Measurements from ENCODE around the gene RALB.
A peak's percentile ranks its signal among the peaks of the same experiment; 100 is the strongest.
"Not testable (repeated sequence)": the region's sequence is repeated elsewhere in the genome, so short reads cannot be mapped to it uniquely, and the experiment has no call there.

The RALB gene

DNA sequence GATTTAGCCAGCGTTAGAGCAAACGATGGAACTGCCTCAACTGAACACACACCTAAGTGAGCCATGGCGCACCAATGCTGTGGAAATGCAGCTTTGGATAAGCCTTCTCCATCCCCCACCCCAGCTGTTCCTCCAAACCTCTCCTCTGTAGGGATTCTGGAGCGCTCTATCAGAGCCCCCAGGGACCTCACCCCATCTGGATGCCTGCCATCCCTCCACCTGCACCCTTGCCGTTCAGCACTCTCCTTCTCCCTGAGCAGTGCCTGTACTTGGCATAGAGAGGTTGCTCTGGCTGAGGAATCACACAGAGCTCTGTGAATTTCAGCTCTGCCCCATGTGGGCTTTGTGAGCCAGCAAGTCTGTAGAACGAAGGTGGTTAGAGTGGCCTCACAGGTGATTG is 50.5 kb downstream of the RALB start:
- Histone ChIP-seq H3K9me3 (ENCODE audit: control insufficient read depth, low read length) (no peaks in the 10 kb centered on the region), H3K4me3 (ENCODE audit: insufficient read depth, low read depth, low read length, poor library complexity, severe bottlenecking) (no peak overlapping the region), H3K27ac (ENCODE audit: insufficient read depth, low read length, poor library complexity, severe bottlenecking) (no peak overlapping the region), H3K4me1 (ENCODE audit: control insufficient read depth, insufficient read depth, low read length, poor library complexity, severe bottlenecking) (no peaks in the 10 kb centered on the region), H3K27me3 (replicated peaks; ENCODE audit: control insufficient read depth, insufficient read depth, low read length, poor library complexity, severe bottlenecking) (no peaks in the 10 kb centered on the region), H3K36me3 (ENCODE audit: control insufficient read depth, insufficient read depth, low read length) (no peaks in the 10 kb centered on the region)
- no peak for DNase-seq

- no peak overlapping the region for H3K4me3 ChIP-seq (ENCODE audit: insufficient read depth, low read depth, low read length, poor library complexity, severe bottlenecking)
- H3K27me3 ChIP-seq (replicated peaks; ENCODE audit: control insufficient read depth, insufficient read depth, low read length, poor library complexity, severe bottlenecking): no peaks in the 10 kb centered on the region
- H3K27ac ChIP-seq (ENCODE audit: insufficient read depth, low read length, poor library complexity, severe bottlenecking): no peak overlapping the region
- no peak for DNase-seq
- H3K36me3 ChIP-seq (ENCODE audit: control insufficient read depth, insufficient read depth, low read length): no peaks in the 10 kb centered on the region
- H3K4me1 ChIP-seq (ENCODE audit: control insufficient read depth, insufficient read depth, low read length, poor library complexity, severe bottlenecking): no peaks in the 10 kb centered on the region
- H3K9me3 ChIP-seq (ENCODE audit: control insufficient read depth, low read length): no peaks in the 10 kb centered on the region
Observed at GRCh38 chr2:120305296-120305695, 52.6 kb downstream of the RALB start.

DNA sequence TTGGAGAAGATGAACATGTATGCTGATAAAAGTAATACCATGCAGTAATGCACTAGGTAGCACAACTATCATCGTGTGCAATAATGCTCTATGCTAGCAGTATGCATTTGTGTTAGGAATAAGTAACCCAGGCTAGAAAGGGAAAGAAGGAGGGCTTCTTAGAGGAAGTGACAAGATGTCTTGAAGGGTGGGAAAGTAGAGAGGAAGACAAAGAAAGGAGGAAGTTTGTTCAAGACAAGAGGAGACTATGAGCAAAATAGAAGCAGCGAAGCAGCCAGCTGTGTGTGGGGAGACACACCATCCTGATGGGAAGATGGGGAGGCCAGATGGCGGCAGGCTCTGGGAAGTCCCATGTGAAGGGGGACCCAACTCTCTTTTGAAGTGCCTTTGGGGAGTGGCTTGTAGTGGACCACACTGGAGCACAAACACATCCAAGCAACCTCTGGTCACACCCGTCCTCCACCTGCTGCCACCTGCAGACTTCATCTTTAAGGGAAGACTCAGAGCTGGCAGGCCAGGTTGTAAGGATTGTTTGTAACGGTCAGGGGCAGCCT is 53.4 kb downstream of the RALB start:
- H3K27me3 ChIP-seq (replicated peaks; ENCODE audit: control insufficient read depth, insufficient read depth, low read length, poor library complexity, severe bottlenecking): no peaks in the 10 kb centered on the region
- no peak overlapping the region for H3K4me3 ChIP-seq (ENCODE audit: insufficient read depth, low read depth, low read length, poor library complexity, severe bottlenecking)
- H3K36me3 ChIP-seq (ENCODE audit: control insufficient read depth, insufficient read depth, low read length): no peaks in the 10 kb centered on the region
- no peak for DNase-seq
- no peaks in the 10 kb centered on the region for H3K9me3 ChIP-seq (ENCODE audit: control insufficient read depth, low read length)
- no peaks in the 10 kb centered on the region for H3K4me1 ChIP-seq (ENCODE audit: control insufficient read depth, insufficient read depth, low read length, poor library complexity, severe bottlenecking)
- no peak overlapping the region for H3K27ac ChIP-seq (ENCODE audit: insufficient read depth, low read length, poor library complexity, severe bottlenecking)

DNA sequence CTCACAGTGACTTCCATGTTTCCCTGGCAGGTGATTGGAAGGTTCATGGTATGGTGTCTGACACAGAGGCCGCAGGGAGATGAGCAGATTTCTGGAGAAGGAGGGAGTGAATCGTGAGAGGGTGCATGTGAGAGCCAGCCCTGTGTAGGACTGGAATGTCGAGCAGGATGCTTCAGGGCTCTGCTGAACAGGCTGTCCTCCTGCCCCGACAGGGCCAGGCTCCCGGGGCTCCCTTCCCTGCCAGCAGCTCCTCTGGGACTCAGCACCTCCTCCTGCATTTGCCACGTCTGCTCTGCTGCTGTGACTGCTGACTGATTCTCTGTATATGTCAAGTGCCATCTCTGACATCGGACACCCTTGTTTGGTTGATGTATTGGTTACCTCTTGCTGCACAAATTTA is 54.8 kb downstream of the RALB start:
- DNase-seq: no peak
- no peak overlapping the region for H3K27ac ChIP-seq (ENCODE audit: insufficient read depth, low read length, poor library complexity, severe bottlenecking)
- H3K36me3 ChIP-seq (ENCODE audit: control insufficient read depth, insufficient read depth, low read length): no peaks in the 10 kb centered on the region
- no peak overlapping the region for H3K4me3 ChIP-seq (ENCODE audit: insufficient read depth, low read depth, low read length, poor library complexity, severe bottlenecking)
- no peaks in the 10 kb centered on the region for H3K4me1 ChIP-seq (ENCODE audit: control insufficient read depth, insufficient read depth, low read length, poor library complexity, severe bottlenecking)
- H3K27me3 ChIP-seq (replicated peaks; ENCODE audit: control insufficient read depth, insufficient read depth, low read length, poor library complexity, severe bottlenecking): no peaks in the 10 kb centered on the region
- H3K9me3 ChIP-seq (ENCODE audit: control insufficient read depth, low read length): no peaks in the 10 kb centered on the region

DNA sequence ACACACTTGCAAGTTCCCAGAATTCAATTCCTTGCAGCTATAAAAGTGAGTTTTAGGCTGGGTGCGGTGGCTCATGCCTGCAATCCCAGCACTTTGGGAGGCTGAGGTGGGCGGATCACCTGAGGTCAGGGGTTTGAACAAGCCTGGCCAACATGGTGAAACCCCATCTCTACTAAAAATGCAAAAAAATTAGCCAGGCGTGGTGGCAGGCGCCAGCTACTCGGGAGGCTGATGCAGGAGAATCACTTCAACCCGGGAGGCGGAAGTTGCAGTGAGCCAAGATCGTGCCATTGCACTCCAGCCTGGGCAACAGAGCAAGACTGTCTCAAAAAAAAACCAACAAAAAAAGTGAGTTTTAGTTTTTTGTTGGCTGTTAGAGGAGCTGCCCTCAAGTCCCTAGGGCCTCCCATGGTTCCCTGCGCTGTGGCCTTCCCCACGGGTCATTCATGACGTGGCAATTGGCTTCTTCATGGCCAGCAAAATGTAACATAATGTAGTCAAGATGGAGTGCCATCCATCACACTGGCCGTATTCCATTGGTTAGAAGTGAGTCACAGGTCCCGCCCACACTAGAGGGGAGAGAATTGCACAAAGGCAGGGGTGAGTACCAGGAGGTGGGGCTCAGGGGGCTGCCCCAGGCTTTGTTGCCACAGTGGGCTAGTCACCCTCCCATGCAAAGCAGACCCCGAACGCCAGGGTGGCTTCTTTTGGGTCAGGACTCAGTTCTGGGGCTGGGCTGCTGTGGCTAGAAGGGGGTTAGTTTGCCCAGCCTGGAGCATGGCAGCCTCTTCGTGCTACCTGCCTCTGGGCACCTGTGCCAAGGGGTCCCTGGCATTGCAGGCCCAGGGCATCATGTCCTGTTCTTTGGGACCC is 55.6 kb downstream of the RALB start:
- DNase-seq: no peak
- H3K27ac ChIP-seq (ENCODE audit: insufficient read depth, low read length, poor library complexity, severe bottlenecking): no peak overlapping the region

GRCh38 chr2:120310136-120310535 is 57.5 kb downstream of the RALB start:
- no peak for DNase-seq
- no peak overlapping the region for H3K27ac ChIP-seq (ENCODE audit: insufficient read depth, low read length, poor library complexity, severe bottlenecking)

More for the DNA sequence above, 55.6 kb downstream of the RALB start:
- H3K36me3 ChIP-seq (ENCODE audit: control insufficient read depth, insufficient read depth, low read length): no peaks in the 10 kb centered on the region
- no peaks in the 10 kb centered on the region for H3K9me3 ChIP-seq (ENCODE audit: control insufficient read depth, low read length)
- H3K4me1 ChIP-seq (ENCODE audit: control insufficient read depth, insufficient read depth, low read length, poor library complexity, severe bottlenecking): no peaks in the 10 kb centered on the region
- no peaks in the 10 kb centered on the region for H3K27me3 ChIP-seq (replicated peaks; ENCODE audit: control insufficient read depth, insufficient read depth, low read length, poor library complexity, severe bottlenecking)
- H3K4me3 ChIP-seq (ENCODE audit: insufficient read depth, low read depth, low read length, poor library complexity, severe bottlenecking): no peak overlapping the region

GRCh38 chr2:120310841-120311240 is 58.2 kb downstream of the RALB start:
- H3K9me3 ChIP-seq (ENCODE audit: control insufficient read depth, low read length); H3K27ac ChIP-seq (ENCODE audit: insufficient read depth, low read length, poor library complexity, severe bottlenecking); H3K4me3 ChIP-seq (ENCODE audit: insufficient read depth, low read depth, low read length, poor library complexity, severe bottlenecking); DNase-seq; H3K4me1 ChIP-seq (ENCODE audit: control insufficient read depth, insufficient read depth, low read length, poor library complexity, severe bottlenecking); H3K36me3 ChIP-seq (ENCODE audit: control insufficient read depth, insufficient read depth, low read length); H3K27me3 ChIP-seq (replicated peaks; ENCODE audit: control insufficient read depth, insufficient read depth, low read length, poor library complexity, severe bottlenecking): not testable (repeated sequence)

More at GRCh38 chr2:120310136-120310535, 57.5 kb downstream of the RALB start:
- H3K36me3 ChIP-seq (ENCODE audit: control insufficient read depth, insufficient read depth, low read length): no peaks in the 10 kb centered on the region
- no peaks in the 10 kb centered on the region for H3K27me3 ChIP-seq (replicated peaks; ENCODE audit: control insufficient read depth, insufficient read depth, low read length, poor library complexity, severe bottlenecking)
- no peaks in the 10 kb centered on the region for H3K9me3 ChIP-seq (ENCODE audit: control insufficient read depth, low read length)
- no peak overlapping the region for H3K4me3 ChIP-seq (ENCODE audit: insufficient read depth, low read depth, low read length, poor library complexity, severe bottlenecking)
- no peaks in the 10 kb centered on the region for H3K4me1 ChIP-seq (ENCODE audit: control insufficient read depth, insufficient read depth, low read length, poor library complexity, severe bottlenecking)

DNA sequence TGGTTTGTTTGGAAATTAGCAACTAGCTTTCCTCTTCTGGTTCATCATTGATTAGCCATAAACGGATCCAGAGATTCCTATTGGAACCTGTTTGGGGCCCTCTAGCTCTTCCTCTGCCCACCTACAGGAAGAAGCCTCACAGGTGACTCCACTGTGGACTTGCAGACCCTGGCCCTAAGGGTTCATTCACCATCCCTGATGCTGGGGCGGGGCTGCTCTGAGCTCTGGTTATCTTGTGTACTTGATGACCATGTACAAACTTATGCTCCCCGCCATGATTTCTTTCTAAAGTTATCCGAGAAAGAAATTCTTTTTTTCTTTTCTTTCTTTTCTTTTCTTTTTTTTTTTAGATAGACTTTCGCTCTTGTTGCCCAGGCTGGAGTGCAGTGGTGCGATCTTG is 59.4 kb downstream of the RALB start:
- Histone ChIP-seq H3K27ac (ENCODE audit: insufficient read depth, low read length, poor library complexity, severe bottlenecking) (no peak overlapping the region), H3K27me3 (replicated peaks; ENCODE audit: control insufficient read depth, insufficient read depth, low read length, poor library complexity, severe bottlenecking) (no peaks in the 10 kb centered on the region), H3K36me3 (ENCODE audit: control insufficient read depth, insufficient read depth, low read length) (no peaks in the 10 kb centered on the region), H3K4me3 (ENCODE audit: insufficient read depth, low read depth, low read length, poor library complexity, severe bottlenecking) (no peak overlapping the region), H3K9me3 (ENCODE audit: control insufficient read depth, low read length) (no peaks in the 10 kb centered on the region), H3K4me1 (ENCODE audit: control insufficient read depth, insufficient read depth, low read length, poor library complexity, severe bottlenecking) (no peaks in the 10 kb centered on the region)
- no peak for DNase-seq

GRCh38 chr2:120312860-120313694 is 60.4 kb downstream of the RALB start:
- peak; percentile 23 to 52 (median 37) for DNase-seq
- H3K27ac ChIP-seq (ENCODE audit: insufficient read depth, low read length, poor library complexity, severe bottlenecking): no peak overlapping the region

More at GRCh38 chr2:120312860-120313694, 60.4 kb downstream of the RALB start:
- Histone ChIP-seq H3K4me3 (ENCODE audit: insufficient read depth, low read depth, low read length, poor library complexity, severe bottlenecking) (peak overlapping the region; percentile 26), H3K4me1 (ENCODE audit: control insufficient read depth, insufficient read depth, low read length, poor library complexity, severe bottlenecking) (no peaks in the 10 kb centered on the region), H3K9me3 (ENCODE audit: control insufficient read depth, low read length) (no peaks in the 10 kb centered on the region), H3K36me3 (ENCODE audit: control insufficient read depth, insufficient read depth, low read length) (no peaks in the 10 kb centered on the region), H3K27me3 (replicated peaks; ENCODE audit: control insufficient read depth, insufficient read depth, low read length, poor library complexity, severe bottlenecking) (no peaks in the 10 kb centered on the region)
